Measurements from ENCODE around the gene KIF9.
"Not testable (repeated sequence)": the region's sequence is repeated elsewhere in the genome, so short reads cannot be mapped to it uniquely, and the experiment has no call there.

The KIF9 gene

GRCh38 chr3:47261301-47261700 lies 21.3 kb downstream of the KIF9 start:
- no peak for TF ChIP-seq CTCF (IDR thresholded peaks at IDR 0.05; ENCODE audit: borderline replicate concordance, insufficient read depth, low read depth, low read length)
- no peak overlapping the region for H3K4me3 ChIP-seq (ENCODE audit: low read depth, low read length)

DNA sequence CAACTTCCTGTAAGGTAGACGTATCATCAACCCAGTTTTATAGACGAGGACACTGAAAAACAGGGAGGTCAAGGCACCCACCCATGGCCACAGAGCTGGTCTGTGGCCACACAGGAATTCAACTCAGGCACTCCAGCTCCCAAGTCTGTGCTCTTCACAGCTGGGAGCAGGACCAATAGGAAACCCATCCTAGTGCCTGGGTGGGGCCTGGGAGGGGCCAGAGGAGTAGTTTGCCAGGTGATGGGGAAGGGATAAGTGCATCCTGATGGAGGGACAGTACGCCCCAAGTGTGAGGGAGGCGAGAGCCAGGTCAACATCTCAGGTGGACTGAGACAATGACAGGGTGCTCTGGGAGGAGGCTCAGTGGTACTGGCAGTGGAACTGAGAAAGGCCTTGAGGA lies 22.0 kb downstream of the KIF9 start:
- no peak for TF ChIP-seq CTCF (IDR thresholded peaks at IDR 0.05; ENCODE audit: borderline replicate concordance, insufficient read depth, low read depth, low read length)
- H3K4me3 ChIP-seq (ENCODE audit: low read depth, low read length), result no peak overlapping the region

GRCh38 chr3:47259114-47259513 lies 23.5 kb downstream of the KIF9 start:
- no peak overlapping the region for H3K4me3 ChIP-seq (ENCODE audit: low read depth, low read length)
- TF ChIP-seq CTCF (IDR thresholded peaks at IDR 0.05; ENCODE audit: borderline replicate concordance, insufficient read depth, low read depth, low read length), result no peak

DNA sequence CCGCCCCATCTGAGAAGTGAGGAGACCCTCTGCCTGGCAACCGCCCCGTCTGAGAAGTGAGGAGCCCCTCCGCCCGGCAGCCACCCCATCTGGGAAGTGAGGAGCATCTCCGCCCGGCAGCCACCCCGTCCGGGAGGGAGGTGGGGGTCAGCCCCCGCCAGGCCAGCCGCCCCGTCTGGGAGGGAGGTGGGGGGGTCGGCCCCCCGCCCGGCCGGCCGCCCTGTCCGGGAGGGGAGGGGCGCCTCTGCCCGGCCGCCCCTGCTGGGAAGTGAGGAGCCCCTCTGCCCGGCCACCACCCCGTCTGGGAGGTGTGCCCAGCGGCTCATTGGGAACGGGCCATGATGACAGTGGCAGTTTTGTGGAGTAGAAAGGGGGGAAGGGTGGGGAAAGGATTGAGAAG lies 26.3 kb downstream of the KIF9 start:
- not testable (repeated sequence) for H3K4me3 ChIP-seq (ENCODE audit: low read depth, low read length)

- no peak overlapping the region for H3K4me3 ChIP-seq (ENCODE audit: low read depth, low read length)
- TF ChIP-seq CTCF (IDR thresholded peaks at IDR 0.05; ENCODE audit: borderline replicate concordance, insufficient read depth, low read depth, low read length), result no peak
Measured at GRCh38 chr3:47251689-47252088, 30.9 kb downstream of the KIF9 start.

GRCh38 chr3:47251085-47251484 lies 31.5 kb downstream of the KIF9 start:
- not testable (repeated sequence) for H3K4me3 ChIP-seq (ENCODE audit: low read depth, low read length)

- peak; percentile 37; the same call in 1 of the 2 replicates for TF ChIP-seq CTCF (IDR thresholded peaks at IDR 0.05; ENCODE audit: borderline replicate concordance, insufficient read depth, low read depth, low read length)
- no peak overlapping the region for H3K4me3 ChIP-seq (ENCODE audit: low read depth, low read length)
Measured at GRCh38 chr3:47250309-47251060, 32.1 kb downstream of the KIF9 start.

DNA sequence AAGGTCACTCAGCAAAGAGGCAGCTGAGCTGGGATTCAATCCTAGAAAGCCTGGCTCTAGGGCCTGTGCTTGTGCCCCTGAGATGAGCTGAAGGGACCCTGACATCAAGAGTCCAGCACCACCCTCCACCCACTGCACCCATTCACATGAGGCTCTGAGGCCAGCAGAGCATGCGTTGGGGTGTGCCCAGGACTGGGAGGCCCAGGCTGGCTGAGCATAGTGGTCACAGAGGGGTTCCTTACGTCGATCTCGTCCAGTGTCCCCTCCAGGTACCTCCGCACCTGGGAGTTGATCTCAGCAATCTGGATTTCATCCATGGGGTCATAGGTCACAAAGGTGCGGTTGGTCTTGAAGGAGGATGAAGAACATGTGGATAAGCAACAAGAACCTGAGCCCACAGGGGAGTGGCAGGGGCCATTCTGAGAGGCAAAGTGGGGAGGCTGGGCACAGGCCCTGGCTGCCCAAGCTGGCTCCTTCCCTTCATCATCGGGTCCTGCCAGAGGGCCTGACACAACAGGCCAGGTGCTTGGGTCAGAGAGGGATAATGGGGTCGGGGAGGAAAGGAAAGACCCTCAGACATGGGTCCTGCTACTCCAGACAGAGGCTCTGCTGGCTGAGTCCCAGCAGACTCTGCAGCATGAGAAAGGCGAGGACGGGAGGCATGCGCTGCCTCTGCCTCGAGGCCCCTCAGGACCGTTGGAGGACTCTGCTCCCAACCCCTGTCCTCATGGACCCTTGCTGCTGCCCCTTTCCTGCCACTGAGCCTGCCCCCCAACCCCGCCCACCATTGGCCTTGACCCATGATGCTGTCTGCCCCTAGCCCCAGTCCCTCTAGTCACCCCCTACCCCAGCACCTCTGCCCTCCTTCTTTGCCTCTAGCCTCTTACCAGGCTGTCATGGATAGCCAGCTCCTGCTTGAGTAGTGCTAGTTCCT lies 35.2 kb downstream of the KIF9 start:
- no peak overlapping the region for H3K4me3 ChIP-seq (ENCODE audit: low read depth, low read length)

More for the DNA sequence above, 35.2 kb downstream of the KIF9 start:
- no peak for TF ChIP-seq CTCF (IDR thresholded peaks at IDR 0.05; ENCODE audit: borderline replicate concordance, insufficient read depth, low read depth, low read length)

All from GM12875 (cell line).